ENCODE data around the gene PORCN.
A peak's percentile ranks its signal among the peaks of the same experiment; 100 is the strongest.
"Not testable (repeated sequence)": the region's sequence is repeated elsewhere in the genome, so short reads cannot be mapped to it uniquely, and the experiment has no call there.

PORCN gene

DNA sequence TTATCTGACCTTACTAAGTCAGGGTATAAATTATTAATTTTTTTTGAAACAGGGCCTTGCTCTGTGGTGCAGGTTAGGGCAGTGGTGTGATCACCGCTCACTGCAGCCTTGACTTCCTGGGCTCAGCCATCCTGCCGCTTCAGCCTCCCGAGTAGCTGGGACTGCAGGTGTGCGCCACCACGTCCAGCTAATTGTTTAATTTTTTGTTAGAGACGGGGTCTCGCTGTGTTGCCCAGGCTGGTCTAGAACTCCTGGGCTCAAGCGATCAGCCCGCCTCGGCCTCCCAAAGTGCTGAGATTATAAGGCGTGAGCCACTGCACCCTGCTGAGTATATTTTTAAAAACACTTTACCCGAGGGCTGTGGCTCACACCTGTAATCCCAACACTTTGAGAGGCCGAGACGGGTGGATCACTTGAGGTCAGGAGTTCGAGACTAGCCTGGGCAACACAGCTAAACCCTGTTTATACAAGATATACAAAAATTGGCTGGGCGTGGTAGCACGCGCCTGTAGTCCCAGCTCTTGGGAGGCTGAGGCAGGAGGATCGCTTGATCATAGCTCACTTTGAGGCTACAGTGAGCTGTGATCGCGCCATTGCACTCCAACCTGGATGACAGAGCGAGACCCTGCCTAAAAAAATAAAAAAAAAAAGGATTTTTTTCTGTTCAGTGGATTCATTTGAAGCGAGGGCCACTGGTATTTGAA lies 30.0 kb downstream of the PORCN start:
- no peak for DNase-seq (ENCODE audit: insufficient read length, low spot score)
- peak; percentile 62 for FAIRE-seq

DNA sequence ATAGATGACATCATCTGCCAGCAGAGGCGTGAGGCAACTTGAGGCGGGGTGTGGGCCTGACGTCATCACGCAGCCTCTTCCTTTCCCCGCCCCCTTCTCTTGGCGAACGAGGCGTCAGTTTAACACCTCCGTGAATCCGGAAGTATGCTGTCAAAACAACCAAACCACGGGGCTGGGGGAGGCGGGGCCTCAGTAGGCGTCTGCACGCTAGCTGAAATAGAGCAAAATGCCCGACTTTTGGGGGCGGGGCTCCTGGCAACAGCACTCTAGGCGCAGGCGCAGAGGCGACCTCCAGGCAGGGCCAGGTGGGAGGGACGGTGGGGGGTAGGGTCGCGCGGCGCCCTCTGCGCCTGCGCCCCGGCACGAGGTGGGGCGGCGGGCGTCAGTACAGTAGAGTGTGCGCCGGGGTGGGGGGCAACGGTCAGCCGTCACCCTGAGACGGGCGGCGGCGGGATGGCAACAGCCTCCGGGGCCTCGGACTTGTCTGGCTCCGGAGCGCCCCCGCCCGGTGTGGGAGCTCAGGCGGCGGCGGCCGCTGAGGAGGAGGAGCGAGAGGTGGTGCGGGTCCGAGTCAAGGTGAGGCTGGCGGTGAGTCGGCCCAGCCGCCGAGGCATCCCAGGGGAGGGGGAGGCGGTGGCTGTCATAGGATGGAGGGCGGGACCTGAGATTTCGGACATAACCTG lies 30.7 kb downstream of the PORCN start, which contains the start of gene TBC1D25:
Gene TBC1D25, plus strand, starts transcription at position 370 of the 683 bp plus-strand sequence. Its CDS starts 84 bp downstream, at position 454.
- DNase-seq (ENCODE audit: insufficient read length, low spot score) = peak; percentile 62
- peak; percentile 98 for FAIRE-seq

DNA sequence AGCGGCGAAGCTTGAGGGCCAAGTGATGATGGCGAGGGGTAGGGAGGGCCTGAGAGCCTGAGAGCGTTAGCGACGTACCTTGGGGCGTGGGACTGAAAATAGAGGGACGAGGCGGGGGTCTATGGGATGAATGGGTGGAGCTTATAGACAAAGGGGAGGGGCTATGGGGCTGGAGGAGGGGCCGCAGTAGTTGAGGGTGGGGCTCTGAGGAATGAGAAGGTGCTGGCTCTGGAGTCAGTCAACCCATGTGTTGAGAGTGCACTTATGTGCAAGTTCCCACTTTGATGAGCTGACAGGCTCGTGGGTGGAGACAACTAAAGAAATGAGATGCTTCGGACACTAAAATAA lies 31.2 kb downstream of the PORCN start:
- FAIRE-seq (peak; percentile 77), DNase-seq (ENCODE audit: insufficient read length, low spot score) (no peak)

GRCh38 chrX:48540480-48540879 lies 31.7 kb downstream of the PORCN start:
- DNase-seq (ENCODE audit: insufficient read length, low spot score) = no peak
- no peak for FAIRE-seq

DNA sequence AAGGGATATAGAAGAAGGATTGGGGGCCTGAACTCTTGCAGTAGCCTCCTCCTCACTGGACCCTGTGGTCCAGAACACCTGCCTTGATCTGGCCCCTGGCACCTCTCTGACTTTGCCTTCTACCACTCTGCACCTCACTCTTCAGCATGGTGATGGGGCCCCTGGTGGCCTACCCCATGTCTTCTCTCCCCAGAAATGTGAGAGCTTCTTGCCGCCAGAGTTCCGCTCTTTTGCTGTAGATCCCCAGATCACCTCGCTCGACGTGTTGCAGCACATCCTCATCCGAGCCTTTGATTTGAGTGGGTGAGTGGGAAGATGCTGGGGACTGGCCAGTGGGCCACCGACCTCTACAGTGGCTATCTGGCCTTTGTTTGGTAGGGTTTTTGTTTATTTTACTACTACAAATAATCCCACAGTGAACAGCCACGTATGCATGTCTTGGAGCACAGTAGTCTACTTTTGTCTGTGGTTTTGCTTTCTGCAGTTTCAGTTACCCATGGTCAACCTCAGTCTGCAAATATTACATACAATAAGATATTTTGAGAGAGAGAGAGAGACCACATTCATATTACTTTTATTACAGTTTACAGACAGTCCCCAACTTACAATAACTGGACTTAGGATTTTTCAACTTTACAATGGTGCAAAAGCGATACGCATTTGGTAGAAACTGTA lies 32.5 kb downstream of the PORCN start:
- DNase-seq (ENCODE audit: insufficient read length, low spot score) (no peak), FAIRE-seq (peak; percentile 67)

DNA sequence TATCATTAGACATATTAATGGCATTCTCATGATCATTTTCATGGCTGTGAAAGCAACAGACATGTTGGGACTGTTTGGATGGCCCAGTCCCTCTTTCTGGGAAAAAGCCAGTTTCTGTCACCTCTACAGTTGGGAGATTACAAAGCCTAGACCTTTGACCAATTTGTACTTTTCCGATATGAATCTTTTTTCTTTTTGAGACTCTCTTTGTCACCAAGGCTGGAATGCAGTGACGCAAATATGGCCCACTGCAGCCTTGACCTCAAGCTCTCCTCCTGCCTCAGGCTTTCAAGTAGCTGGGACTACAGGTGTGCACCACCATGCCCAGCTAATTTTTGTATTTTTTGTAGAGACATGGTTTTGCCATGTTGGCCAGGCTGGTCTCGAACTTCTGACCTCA lies 40.1 kb downstream of the PORCN start:
- FAIRE-seq (peak; percentile 8), DNase-seq (ENCODE audit: insufficient read length, low spot score) (no peak)

DNA sequence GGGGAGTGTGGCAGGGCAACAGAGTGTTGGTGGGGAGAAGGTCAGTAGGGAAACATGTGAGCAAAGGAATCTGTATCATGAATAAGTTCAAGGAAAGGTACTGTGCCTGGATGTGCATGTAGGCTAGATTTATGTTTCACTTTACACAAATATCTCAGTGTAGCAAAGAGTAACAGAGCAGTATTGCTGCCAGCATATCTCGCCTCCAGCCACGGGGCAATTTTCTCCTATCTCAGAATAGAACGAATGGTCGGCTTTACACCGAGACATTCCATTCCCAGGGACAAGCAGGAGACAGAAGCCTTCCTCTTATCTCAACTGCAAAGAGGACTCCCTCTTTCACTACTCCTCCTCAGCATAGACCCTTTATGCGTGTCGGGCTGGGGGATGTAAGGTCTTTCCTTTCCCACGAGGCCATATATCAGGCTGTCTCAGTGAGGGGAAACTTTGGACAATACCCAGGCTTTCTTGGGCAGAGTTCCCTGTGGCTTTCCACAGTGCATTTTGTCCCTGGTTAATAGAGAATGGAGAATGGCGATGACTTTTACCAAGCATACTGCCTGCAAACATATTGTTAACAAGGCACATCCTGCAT lies 47.0 kb downstream of the PORCN start:
- DNase-seq (ENCODE audit: insufficient read length, low spot score); FAIRE-seq: not testable (repeated sequence)

GRCh38 chrX:48558271-48558670 lies 49.5 kb downstream of the PORCN start:
- FAIRE-seq (no peak), DNase-seq (ENCODE audit: insufficient read length, low spot score) (no peak)

GRCh38 chrX:48559636-48560035 lies 50.8 kb downstream of the PORCN start:
- FAIRE-seq = no peak
- no peak for DNase-seq (ENCODE audit: insufficient read length, low spot score)

- FAIRE-seq = no peak
- no peak for DNase-seq (ENCODE audit: insufficient read length, low spot score)
Observed at GRCh38 chrX:48560056-48560455, 51.3 kb downstream of the PORCN start.

- no peak for FAIRE-seq
- no peak for DNase-seq (ENCODE audit: insufficient read length, low spot score)
Observed at GRCh38 chrX:48560681-48561080, 51.9 kb downstream of the PORCN start.

GRCh38 chrX:48569958-48570357 lies 61.2 kb downstream of the PORCN start:
- FAIRE-seq (peak; percentile 64), DNase-seq (ENCODE audit: insufficient read length, low spot score) (no peak)

Measured in GM19239 (cell line).